Smooth muscle cell (in vitro differentiated cells): ENCODE measurements around the gene EFHD1. TPM values are rescaled to one million over a fixed set of nuclear protein-coding genes. Genes with fewer than 3 reads are reported as not detected.

ENCODE experiments used
- DNase-seq: peaks from one replicate; lab custom pipeline; 2025; ENCODE audit not compliant: unreplicated experiment; lab: John Stamatoyannopoulos, UW
- H2AFZ ChIP-seq: fragments of 200-600 bp; sonication (generic); 2 replicates; pipeline ENCODE4 v1.6.0; 2016; ENCODE audit warnings: antibody characterized with exemption, low read depth, mild to moderate bottlenecking
- H3F3A ChIP-seq: fragments of 200-600 bp; sonication (generic); 2 replicates; pipeline ENCODE4 v1.6.0; 2017; ENCODE audit warnings: antibody characterized with exemption, low read depth
- H3K27ac ChIP-seq: fragments of 200-600 bp; sonication (generic); 2 replicates; pipeline ENCODE4 v1.5.1; 2016; ENCODE audit warnings: low read depth, mild to moderate bottlenecking
- H3K27me3 ChIP-seq: fragments of 200-600 bp; sonication (generic); 2 replicates; pipeline ENCODE4 v1.6.1; 2016; ENCODE audit warnings: low read depth, mild to moderate bottlenecking
- H3K36me3 ChIP-seq: fragments of 200-600 bp; sonication (generic); 2 replicates; pipeline ENCODE4 v1.5.1; 2016; ENCODE audit warnings: low read depth
- H3K4me1 ChIP-seq: fragments of 200-600 bp; sonication (generic); 2 replicates; pipeline ENCODE4 v1.5.1; 2016; ENCODE audit warnings: low read depth
- H3K4me2 ChIP-seq: fragments of 200-600 bp; sonication (generic); 2 replicates; pipeline ENCODE4 v1.6.0; 2016; ENCODE audit warnings: mild to moderate bottlenecking
- H3K4me3 ChIP-seq: fragments of 200-600 bp; sonication (generic); 2 replicates; pipeline ENCODE4 v1.5.1; 2016; ENCODE audit warnings: mild to moderate bottlenecking
- H3K79me2 ChIP-seq: fragments of 200-600 bp; sonication (generic); 2 replicates; pipeline ENCODE4 v1.6.0; 2016; ENCODE audit warnings: low read depth, mild to moderate bottlenecking
- H3K9ac ChIP-seq: fragments of 200-600 bp; sonication (generic); 2 replicates; pipeline ENCODE4 v1.6.0; 2016; ENCODE audit warnings: low read depth
- H3K9me3 ChIP-seq: fragments of 200-600 bp; sonication (generic); replicated peaks from 2 replicates; pipeline ENCODE4 v1.5.1; 2016; ENCODE audit warnings: low read depth
- H4K20me1 ChIP-seq: fragments of 200-600 bp; sonication (generic); 2 replicates; pipeline ENCODE4 v1.6.0; 2016; ENCODE audit warnings: low read depth
- WGBS: methylation state at CpG from one replicate; pipeline ENCODE4 v1.1.7; 2016; ENCODE audit warnings: low lambda C conversion rate; 5-methylcytosine and 5-hydroxymethylcytosine counted together
- polyA plus RNA-seq: library from polyadenylated mRNA; unstranded; fragments of >200 nt; fragmentation: Nextera tagmentation; extraction: Ambion mirVana; gene quantifications from 2 replicates; pipeline ENCODE4 v1.2.1, GENCODE V29; 2016
- total RNA-seq: library from RNA; depleted of rRNA; stranded (reverse); fragments of >200 nt; gene quantifications from 2 replicates; pipeline ENCODE4 v1.2.3, GENCODE V29; 2014
- TF ChIP-seq, protein P1 (sequence below): fragments of 200-600 bp; sonication (generic); IDR thresholded peaks from 2 replicates; pipeline ENCODE4 v1.5.1; 2017; ENCODE audit warnings: borderline replicate concordance, mild to moderate bottlenecking, antibody characterized with exemption; ENCODE audit not compliant: insufficient read depth, poor library complexity, severe bottlenecking

Gene EFHD1
- total and polyA plus RNA-seq, 2 experiments from 2014 or later = 6.4 to 19.2 TPM

DNA sequence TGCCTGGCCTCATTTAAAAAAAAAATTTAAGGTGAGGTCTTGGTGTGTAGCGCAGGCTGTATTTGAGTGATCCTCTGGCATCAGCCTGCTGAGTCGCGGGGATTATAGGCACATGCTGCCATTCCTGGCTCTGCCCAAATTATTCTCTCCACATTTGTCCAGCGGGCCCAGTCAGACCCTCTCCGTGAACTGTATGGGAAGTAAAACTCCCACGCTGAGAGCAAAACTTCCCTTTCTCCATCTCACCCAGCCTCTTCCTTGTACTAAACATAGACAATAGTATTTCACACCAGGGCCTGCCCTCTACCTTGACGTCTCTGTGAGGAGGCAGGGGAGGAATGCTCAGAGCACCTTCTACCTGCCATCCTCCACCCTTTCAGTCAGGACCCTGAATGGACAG lies 45.9 kb upstream of the EFHD1 start:
- no peak overlapping the region for H3K9ac ChIP-seq
- no peaks in the 10 kb centered on the region for H3F3A ChIP-seq
- H3K4me1 ChIP-seq = no peaks in the 10 kb centered on the region
- H3K27ac ChIP-seq = no peak overlapping the region
- 92% methylated on average over 7 of the region's 7 CpGs for WGBS
- H3K9me3 ChIP-seq = no peaks in the 10 kb centered on the region
- H3K4me2 ChIP-seq = no peak overlapping the region
- H2AFZ ChIP-seq = no peak overlapping the region
- H3K36me3 ChIP-seq = no peaks in the 10 kb centered on the region
- TF ChIP-seq, protein P1, sequence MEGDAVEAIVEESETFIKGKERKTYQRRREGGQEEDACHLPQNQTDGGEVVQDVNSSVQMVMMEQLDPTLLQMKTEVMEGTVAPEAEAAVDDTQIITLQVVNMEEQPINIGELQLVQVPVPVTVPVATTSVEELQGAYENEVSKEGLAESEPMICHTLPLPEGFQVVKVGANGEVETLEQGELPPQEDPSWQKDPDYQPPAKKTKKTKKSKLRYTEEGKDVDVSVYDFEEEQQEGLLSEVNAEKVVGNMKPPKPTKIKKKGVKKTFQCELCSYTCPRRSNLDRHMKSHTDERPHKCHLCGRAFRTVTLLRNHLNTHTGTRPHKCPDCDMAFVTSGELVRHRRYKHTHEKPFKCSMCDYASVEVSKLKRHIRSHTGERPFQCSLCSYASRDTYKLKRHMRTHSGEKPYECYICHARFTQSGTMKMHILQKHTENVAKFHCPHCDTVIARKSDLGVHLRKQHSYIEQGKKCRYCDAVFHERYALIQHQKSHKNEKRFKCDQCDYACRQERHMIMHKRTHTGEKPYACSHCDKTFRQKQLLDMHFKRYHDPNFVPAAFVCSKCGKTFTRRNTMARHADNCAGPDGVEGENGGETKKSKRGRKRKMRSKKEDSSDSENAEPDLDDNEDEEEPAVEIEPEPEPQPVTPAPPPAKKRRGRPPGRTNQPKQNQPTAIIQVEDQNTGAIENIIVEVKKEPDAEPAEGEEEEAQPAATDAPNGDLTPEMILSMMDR = no peak
- DNase-seq = no peak
- H3K27me3 ChIP-seq = no peaks in the 10 kb centered on the region
- no peak overlapping the region for H3K4me3 ChIP-seq
- H3K79me2 ChIP-seq = no peaks in the 10 kb centered on the region
- no peaks in the 10 kb centered on the region for H4K20me1 ChIP-seq

DNA sequence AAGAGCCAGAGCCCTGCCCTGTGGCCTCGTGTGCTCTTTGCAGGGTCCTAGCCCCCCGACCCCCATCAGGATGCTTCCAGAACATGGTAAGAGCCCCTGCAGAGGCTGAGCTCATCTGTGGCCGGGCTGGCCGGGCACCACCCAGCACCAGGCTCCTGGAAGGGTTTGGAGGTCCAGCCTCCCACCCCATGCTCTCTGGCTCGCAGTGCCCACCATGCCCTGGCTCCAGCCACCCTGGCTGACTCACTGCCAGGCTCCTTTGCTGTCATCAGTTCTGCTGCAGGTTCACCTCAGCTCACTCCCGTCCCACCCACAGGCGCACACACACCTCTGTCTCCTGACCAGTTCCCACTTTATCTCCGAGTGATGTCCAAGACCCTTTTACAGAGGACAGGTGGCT lies 45.4 kb upstream of the EFHD1 start:
- DNase-seq = no peak
- Histone ChIP-seq H3K36me3 (no peaks in the 10 kb centered on the region), H3K4me2 (no peak overlapping the region), H2AFZ (no peak overlapping the region), H3K4me3 (no peak overlapping the region), H3K27me3 (no peaks in the 10 kb centered on the region), H3F3A (no peaks in the 10 kb centered on the region), H4K20me1 (no peaks in the 10 kb centered on the region), H3K27ac (no peak overlapping the region), H3K9me3 (no peaks in the 10 kb centered on the region), H3K9ac (no peak overlapping the region), H3K79me2 (no peaks in the 10 kb centered on the region), H3K4me1 (no peaks in the 10 kb centered on the region)
- 95% methylated on average over 8 of the region's 8 CpGs for WGBS
- TF ChIP-seq, protein P1 = no peak

DNA sequence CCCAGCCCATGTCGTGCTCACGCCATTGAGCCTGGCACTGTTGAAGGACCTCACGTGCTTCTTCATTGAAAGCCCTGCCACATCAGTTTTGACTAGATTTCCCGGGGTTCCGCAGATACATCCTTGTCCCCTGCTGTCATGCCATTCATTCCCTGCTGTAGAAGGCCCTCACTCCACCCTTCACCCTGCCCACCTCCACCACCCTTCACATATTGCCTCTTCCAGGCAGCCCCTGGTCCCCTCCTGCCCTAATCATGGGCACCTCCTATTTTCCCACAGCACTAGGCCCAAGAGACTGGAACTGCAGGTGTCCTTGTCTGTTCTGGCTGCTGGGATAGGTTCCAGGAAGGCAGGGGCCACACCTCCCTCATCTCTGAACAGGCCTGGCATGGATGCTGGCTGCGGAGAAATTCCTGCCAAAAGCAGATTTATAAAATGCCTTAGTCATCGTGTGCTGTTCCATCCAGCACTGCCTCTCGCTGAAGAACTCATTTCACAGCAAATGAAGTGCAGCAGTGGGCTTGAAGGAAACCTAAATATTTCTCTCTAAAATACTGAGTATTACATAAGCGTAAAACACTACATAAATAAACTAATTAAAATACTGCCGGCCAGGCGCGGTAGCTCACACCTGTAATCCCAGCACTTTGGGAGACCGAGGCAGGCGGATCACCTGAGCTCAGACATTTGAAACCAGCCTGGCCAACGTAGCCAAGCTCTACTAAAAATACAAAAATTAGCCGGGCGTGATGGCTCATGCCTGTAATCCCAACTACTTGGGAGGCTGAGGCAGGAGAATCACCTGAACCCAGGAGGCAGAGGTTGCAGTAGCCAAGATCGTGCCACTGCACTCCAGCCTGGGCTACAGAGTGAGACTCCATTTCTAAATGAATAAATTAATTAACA lies 44.5 kb upstream of the EFHD1 start:
- Histone ChIP-seq H2AFZ (no peak overlapping the region), H3K36me3 (no peaks in the 10 kb centered on the region), H3K9ac (no peak overlapping the region), H3K27ac (no peak overlapping the region), H4K20me1 (no peaks in the 10 kb centered on the region), H3K4me2 (no peak overlapping the region), H3F3A (no peaks in the 10 kb centered on the region), H3K27me3 (no peaks in the 10 kb centered on the region), H3K4me1 (no peaks in the 10 kb centered on the region), H3K9me3 (no peaks in the 10 kb centered on the region), H3K4me3 (no peak overlapping the region), H3K79me2 (no peaks in the 10 kb centered on the region)
- DNase-seq = no peak
- 88% methylated on average over 18 of the region's 18 CpGs for WGBS
- TF ChIP-seq, protein P1 = no peak
